ENCODE data around the gene NEDD9.

The NEDD9 gene

GRCh38 chr6:11163932-11164331, 68.5 kb downstream of the NEDD9 start:
- TF ChIP-seq GATA3 (IDR thresholded peaks at IDR 0.05; ENCODE audit: low read depth, low read length) (no peak), GATA2 (IDR thresholded peaks at IDR 0.05; ENCODE audit: low read depth, low read length) (no peak)

- TF ChIP-seq GATA3 (IDR thresholded peaks at IDR 0.05; ENCODE audit: low read depth, low read length), result no peak
- no peak for TF ChIP-seq GATA2 (IDR thresholded peaks at IDR 0.05; ENCODE audit: low read depth, low read length)
Observed at GRCh38 chr6:11162262-11162661, 70.2 kb downstream of the NEDD9 start.

GRCh38 chr6:11161031-11161956, 71.2 kb downstream of the NEDD9 start:
- no peak for TF ChIP-seq GATA3 (IDR thresholded peaks at IDR 0.05; ENCODE audit: low read depth, low read length)
- TF ChIP-seq GATA2 (IDR thresholded peaks at IDR 0.05; ENCODE audit: low read depth, low read length), result no peak

GRCh38 chr6:11160199-11160598, 72.3 kb downstream of the NEDD9 start:
- TF ChIP-seq GATA3 (IDR thresholded peaks at IDR 0.05; ENCODE audit: low read depth, low read length), result no peak
- no peak for TF ChIP-seq GATA2 (IDR thresholded peaks at IDR 0.05; ENCODE audit: low read depth, low read length)

- TF ChIP-seq GATA2 (IDR thresholded peaks at IDR 0.05; ENCODE audit: low read depth, low read length), result no peak
- no peak for TF ChIP-seq GATA3 (IDR thresholded peaks at IDR 0.05; ENCODE audit: low read depth, low read length)
Observed at GRCh38 chr6:11155589-11155988, 76.9 kb downstream of the NEDD9 start.

GRCh38 chr6:11153447-11153846, 79.0 kb downstream of the NEDD9 start:
- TF ChIP-seq GATA3 (IDR thresholded peaks at IDR 0.05; ENCODE audit: low read depth, low read length) (no peak), GATA2 (IDR thresholded peaks at IDR 0.05; ENCODE audit: low read depth, low read length) (no peak)

GRCh38 chr6:11152581-11152980, 79.9 kb downstream of the NEDD9 start:
- TF ChIP-seq GATA3 (IDR thresholded peaks at IDR 0.05; ENCODE audit: low read depth, low read length) (no peak), GATA2 (IDR thresholded peaks at IDR 0.05; ENCODE audit: low read depth, low read length) (no peak)

- TF ChIP-seq GATA3 (IDR thresholded peaks at IDR 0.05; ENCODE audit: low read depth, low read length) (no peak), GATA2 (IDR thresholded peaks at IDR 0.05; ENCODE audit: low read depth, low read length) (no peak)
Observed at GRCh38 chr6:11151488-11151887, 81.0 kb downstream of the NEDD9 start.

GRCh38 chr6:11149551-11149950, 82.9 kb downstream of the NEDD9 start:
- TF ChIP-seq GATA3 (IDR thresholded peaks at IDR 0.05; ENCODE audit: low read depth, low read length), result no peak

- TF ChIP-seq GATA2 (IDR thresholded peaks at IDR 0.05; ENCODE audit: low read depth, low read length), result no peak
- no peak for TF ChIP-seq GATA3 (IDR thresholded peaks at IDR 0.05; ENCODE audit: low read depth, low read length)
Observed at GRCh38 chr6:11146117-11146826, 86.2 kb downstream of the NEDD9 start.

- no peak for TF ChIP-seq GATA3 (IDR thresholded peaks at IDR 0.05; ENCODE audit: low read depth, low read length)
- TF ChIP-seq GATA2 (IDR thresholded peaks at IDR 0.05; ENCODE audit: low read depth, low read length), result no peak
Observed at GRCh38 chr6:11144393-11144851, 88.0 kb downstream of the NEDD9 start.

GRCh38 chr6:11143394-11144371, 88.8 kb downstream of the NEDD9 start:
- no peak for TF ChIP-seq GATA3 (IDR thresholded peaks at IDR 0.05; ENCODE audit: low read depth, low read length)
- TF ChIP-seq GATA2 (IDR thresholded peaks at IDR 0.05; ENCODE audit: low read depth, low read length), result no peak

GRCh38 chr6:11142296-11143027, 90.0 kb downstream of the NEDD9 start:
- TF ChIP-seq GATA2 (IDR thresholded peaks at IDR 0.05; ENCODE audit: low read depth, low read length) (no peak), GATA3 (IDR thresholded peaks at IDR 0.05; ENCODE audit: low read depth, low read length) (no peak)

Data from SH-SY5Y (cell line).